ENCODE data around the gene TMEM161A.
A peak's percentile ranks its signal among the peaks of the same experiment; 100 is the strongest.
"Not testable (repeated sequence)": the region's sequence is repeated elsewhere in the genome, so short reads cannot be mapped to it uniquely, and the experiment has no call there.

Gene TMEM161A

DNA sequence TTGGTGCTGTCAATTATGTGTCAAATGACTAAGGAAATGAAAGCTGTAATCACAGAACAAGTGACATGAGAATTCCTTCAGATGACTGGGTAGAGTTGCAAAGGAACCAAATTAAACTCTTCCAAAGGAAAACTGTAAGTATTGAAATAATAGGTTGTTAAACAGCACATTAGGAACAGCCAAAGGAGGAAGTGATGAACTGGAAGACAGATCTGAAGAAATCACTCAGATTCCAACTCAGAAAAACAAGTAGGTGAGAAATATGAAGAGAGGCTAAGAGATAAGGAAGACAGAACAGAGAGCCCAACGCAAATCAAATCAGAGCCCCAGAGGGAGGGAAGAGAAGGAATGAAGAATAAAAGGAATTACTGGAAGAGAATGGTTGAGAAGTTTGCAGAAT is 15.4 kb downstream of the TMEM161A start:
- DNase-seq (ENCODE audit: low read depth): no peak

DNA sequence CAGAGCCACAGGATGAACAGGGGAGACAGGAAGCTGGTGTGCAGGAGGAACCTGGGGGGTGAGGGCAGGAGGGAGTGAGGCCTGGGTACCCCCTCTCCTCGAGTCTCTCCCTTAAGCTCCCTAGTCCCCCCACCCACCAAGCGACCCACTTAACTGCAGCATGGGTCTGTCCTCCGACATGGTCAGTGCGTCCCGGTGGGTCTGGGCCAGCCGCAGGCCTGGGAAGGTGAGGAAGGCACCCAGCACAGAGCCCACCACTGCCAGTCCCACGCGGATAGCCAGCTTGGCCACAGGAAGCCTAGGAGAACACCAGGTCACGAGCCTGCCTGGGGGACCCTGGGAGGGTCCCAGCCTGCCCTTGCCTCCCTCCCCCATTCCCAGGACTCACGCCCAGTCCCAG is 16.9 kb downstream of the TMEM161A start:
- DNase-seq (ENCODE audit: low read depth): no peak

DNA sequence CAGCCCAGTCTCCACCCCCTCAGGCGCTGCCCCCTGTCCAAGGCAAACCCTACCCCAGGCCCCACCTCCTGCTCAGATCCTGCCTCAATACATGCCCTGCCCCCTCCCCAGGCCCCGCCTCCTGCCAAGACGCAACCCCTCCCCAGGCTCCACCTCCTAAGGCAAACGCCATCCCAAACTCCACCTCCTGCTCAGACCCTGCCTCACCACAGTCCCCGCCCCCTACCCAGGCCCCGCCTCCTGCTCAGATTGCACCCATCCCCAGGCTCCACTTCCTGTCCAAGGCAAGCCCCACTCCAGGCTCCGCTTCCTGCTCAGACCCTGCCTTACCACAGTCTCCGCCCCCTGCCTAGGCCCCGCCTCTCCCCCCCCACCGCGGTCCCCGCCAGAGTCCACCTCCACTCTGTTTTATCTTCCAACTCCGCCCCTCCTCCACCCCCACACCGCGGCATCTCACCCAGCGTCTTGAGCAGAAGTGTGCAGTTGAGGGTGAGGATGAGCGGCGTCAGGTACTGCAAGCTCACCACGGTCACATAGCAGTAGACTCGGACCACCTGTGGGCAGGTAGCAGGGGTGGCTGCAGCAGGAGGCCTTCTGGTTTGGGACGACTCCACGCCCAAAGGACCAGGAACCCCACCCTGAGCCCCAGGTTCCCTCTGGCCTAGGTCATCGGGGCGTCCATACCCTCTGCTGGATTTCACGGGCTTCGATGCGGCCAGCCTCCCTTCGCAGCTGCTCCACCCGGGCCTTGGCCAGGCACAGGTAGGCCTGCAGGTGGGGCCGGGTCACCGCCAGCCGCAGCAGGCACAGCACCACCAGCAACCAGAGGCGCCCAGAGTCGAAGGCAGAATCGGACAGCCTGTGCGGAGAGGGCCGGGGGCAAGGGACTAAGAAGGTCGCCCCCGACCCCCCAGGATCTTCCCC is 17.7 kb downstream of the TMEM161A start:
- DNase-seq (ENCODE audit: low read depth): no peak

GRCh38 chr19:19119325-19120237 is 18.7 kb downstream of the TMEM161A start:
- DNase-seq (ENCODE audit: low read depth): no peak

DNA sequence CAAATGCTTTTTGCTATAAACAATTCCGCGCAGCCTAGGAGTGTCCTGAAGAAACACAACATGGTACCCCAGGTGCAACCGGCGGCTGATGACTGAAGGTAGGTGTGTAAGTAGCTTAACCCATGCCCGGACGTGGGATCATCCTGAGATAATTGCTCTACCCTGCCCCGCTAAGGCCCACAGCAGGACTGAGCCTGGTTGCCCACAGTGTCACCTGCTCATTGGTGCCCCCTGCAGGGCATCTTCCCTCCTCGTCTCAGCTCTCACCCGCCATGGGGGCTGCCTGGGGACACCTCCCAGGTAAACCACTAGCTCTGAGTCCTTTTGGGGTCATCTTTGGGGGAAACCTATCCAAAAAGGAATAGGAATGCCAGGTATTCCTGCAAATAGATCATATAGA is 22.3 kb downstream of the TMEM161A start:
- peak; percentile 30 for DNase-seq (ENCODE audit: low read depth)

- no peak for DNase-seq (ENCODE audit: low read depth)
These were observed 25.1 kb downstream of the TMEM161A start for GRCh38 chr19:19113040-19113626.

- no peak for DNase-seq (ENCODE audit: low read depth)
These were observed 26.2 kb downstream of the TMEM161A start for GRCh38 chr19:19111967-19112580.

- no peak for DNase-seq (ENCODE audit: low read depth)
These were observed 27.0 kb downstream of the TMEM161A start for GRCh38 chr19:19111136-19111835.

DNA sequence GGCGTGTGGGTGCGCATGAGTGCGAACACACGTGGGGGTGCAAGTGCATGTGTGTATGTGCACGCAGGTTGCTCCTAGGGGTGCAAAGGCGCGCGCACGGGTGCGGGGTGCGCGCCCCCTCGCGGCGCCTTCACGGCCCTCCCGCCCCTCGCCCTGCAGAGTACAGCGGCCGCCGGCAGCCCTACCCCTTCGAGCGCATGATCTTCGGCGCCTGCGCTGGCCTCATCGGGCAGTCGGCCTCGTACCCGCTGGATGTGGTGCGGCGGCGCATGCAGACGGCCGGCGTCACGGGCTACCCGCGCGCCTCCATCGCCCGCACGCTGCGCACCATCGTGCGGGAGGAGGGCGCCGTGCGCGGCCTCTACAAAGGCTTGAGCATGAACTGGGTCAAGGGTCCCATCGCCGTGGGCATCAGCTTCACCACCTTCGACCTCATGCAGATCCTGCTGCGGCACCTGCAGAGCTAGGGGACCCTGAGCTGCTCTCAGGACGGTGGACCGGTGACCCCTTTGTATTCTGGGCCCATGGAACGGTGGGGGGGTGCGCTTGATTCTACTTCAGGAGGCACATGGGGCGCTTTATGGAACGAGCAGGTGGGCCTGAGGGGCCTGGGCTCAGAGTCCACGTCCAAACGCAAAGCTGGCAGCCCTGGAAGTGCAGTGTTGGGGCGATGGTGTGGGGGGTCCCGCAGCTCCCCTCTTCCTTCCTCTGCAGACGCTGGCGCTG is 27.7 kb downstream of the TMEM161A start:
- no peak for DNase-seq (ENCODE audit: low read depth)

DNA sequence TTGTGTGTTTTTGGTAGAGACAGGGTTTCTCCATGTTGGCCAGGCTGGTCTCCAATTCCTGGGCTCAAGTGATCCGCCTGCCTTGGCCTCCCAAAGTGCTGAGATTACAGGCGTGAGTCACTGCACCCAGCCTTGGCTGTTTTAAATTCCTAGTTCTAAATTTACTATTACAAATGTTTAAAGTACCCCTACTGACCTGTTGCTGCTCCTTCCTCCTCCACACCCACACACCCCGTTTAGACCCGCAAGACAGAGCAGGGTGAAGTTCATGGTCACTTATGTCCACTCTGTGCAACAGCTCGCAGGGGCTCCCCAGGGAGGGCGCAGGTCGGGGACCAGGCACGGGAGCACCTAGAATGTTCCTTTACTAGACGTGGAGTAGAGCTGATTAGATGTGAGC is 28.7 kb downstream of the TMEM161A start:
- no peak for DNase-seq (ENCODE audit: low read depth)

GRCh38 chr19:19107654-19108053 is 30.6 kb downstream of the TMEM161A start:
- no peak for DNase-seq (ENCODE audit: low read depth)

DNA sequence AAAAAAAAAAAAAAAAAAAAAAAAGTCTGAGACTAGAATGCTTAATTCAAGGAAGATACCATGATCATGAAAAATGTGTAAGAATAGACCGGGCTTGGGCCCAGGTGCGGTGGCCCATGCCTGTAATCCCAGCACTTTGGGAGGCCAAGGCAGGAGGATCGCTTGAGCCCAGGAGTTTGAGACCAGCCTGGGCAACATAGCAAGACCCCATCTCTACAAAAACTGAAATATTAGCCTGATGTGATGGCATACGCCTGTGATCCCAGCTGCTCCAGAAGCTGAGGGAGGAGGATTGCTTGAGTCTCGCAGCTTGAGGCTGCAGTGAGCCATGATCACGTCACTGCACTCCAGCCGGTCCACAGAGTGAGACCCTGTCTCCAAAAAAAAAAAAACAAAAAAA is 31.3 kb downstream of the TMEM161A start:
- DNase-seq (ENCODE audit: low read depth): not testable (repeated sequence)

- DNase-seq (ENCODE audit: low read depth): no peak
These were observed 32.2 kb downstream of the TMEM161A start for GRCh38 chr19:19106056-19106551.

- DNase-seq (ENCODE audit: low read depth): no peak
These were observed 32.8 kb downstream of the TMEM161A start for GRCh38 chr19:19105365-19106055.

DNA sequence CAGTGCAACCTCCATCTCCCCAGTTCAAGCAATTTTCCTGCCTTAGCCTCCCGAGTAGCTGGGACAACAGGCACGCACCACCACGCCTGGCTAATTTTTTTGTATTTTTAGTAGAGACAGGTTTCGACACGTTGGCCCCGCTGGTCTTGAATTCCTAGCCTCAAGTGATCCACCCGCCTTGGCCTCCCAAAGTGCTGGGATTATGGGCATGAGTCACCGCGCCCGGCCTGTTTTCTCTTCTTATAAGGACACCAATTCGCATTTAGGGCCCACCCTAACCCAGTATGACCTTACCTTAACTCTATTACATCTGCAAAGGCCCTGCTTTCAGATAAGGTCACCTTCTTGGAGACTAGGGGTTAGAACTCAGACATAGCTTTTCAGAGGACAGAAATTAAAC is 35.1 kb downstream of the TMEM161A start:
- no peak for DNase-seq (ENCODE audit: low read depth)

DNA sequence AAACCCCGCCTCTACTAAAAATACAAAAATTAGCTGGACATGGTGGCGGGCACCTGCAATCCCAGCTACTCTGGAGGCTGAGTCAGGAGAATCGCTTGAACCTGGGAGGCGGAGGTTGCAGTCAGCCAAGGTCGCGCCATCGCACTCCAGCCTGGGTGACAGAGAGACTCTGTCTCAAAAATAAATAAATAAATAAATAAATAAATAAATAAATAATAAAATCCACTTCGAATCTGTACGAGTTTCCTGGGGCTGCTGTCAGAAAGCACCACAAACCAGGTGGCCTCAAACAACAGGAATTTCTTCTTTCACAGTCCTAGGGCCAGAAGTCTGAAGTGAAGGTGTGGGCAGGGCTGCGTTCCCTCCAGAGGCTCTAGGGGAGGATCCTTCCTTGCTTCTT is 35.7 kb downstream of the TMEM161A start:
- not testable (repeated sequence) for DNase-seq (ENCODE audit: low read depth)

DNA sequence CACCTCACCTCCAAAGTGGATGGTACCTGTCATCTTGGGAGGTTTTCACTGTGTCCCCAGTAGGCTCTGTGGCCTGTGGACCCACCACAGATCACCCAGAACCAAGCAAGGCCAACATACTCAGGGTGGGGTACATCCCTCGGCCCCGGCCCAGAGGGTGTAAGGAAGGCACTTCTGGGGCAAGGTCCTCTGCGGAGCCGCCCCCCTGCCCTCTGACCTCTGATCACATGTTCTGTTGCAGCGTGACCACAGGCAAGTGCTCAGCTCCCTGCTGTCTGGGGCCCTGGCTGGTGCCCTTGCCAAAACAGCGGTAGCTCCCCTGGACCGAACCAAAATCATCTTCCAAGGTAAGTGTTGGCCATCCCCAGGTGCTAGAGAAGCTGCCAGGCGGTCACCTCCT is 36.7 kb downstream of the TMEM161A start:
- DNase-seq (ENCODE audit: low read depth): no peak

DNA sequence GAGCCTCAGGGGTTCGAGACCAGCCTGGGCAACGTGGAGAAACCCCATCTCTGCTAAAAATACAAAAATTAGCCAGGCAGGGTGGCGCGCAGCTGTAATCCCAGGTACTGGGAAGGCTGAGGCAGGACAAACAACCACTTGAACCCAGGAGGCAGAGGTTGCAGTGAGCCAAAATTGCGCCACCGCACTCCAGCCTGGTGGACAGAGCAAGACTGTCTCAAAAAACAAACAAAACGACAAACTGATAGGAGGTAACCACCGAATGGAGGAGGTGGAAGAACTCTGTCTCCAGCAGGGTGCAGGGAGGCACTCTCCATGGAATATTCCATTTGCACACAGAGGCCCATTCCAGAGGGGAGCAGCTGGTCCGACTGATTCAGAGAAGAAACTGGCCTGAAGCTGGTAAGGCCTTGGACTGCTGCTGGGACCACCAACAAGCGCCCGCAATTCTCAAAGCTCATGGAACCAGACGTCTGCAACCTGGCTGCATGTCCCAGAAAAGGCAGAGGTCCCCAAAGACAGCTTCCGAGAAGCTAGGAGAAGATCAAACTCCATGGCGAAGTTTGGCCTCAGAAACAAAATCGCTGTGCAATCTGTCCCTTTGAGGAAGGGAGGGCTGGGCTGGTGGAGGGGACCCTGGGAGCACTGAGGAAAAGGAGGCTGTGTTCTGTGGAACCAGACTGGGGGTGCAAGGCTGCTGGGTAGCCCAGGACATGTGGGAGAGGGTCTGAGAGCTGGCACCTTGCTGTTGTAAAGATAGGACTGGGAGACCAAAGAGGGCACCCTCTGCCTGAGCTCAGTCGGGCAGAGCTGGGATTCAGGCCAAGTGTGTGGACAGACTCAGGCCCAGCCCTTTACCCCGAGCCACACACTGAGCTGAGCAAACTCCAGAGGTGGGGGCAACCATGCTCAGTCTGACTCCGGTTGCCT is 39.3 kb downstream of the TMEM161A start:
- no peak for DNase-seq (ENCODE audit: low read depth)

Data from stimulated activated CD8-positive, alpha-beta memory T cell treated with anti-CD3 and anti-CD28 coated beads, Interleukin-4, amount 100 ng/mL, for 24 hours (primary cell).